IPS-18a (cell line): ENCODE measurements around the gene HLA-DPB1.

Experiments
- H3K27ac ChIP-seq: one replicate; pipeline ENCODE4 v1.5.1; 2013; ENCODE audit warnings: low read length
- H3K27me3 ChIP-seq: one replicate; pipeline ENCODE4 v1.6.1; 2013; ENCODE audit warnings: mild to moderate bottlenecking, low read length; ENCODE audit not compliant: control insufficient read depth, insufficient read depth
- H3K36me3 ChIP-seq: one replicate; pipeline ENCODE4 v1.6.1; 2013; ENCODE audit warnings: low read depth, low read length; ENCODE audit not compliant: control insufficient read depth
- H3K4me1 ChIP-seq: one replicate; pipeline ENCODE4 v1.6.1; 2013; ENCODE audit warnings: low read depth, low read length; ENCODE audit not compliant: control insufficient read depth
- H3K4me3 ChIP-seq: one replicate; pipeline ENCODE4 v1.5.1; 2013; ENCODE audit warnings: low read length
- H3K9ac ChIP-seq: one replicate; pipeline ENCODE4 v1.6.1; 2013; ENCODE audit warnings: mild to moderate bottlenecking, low read length, moderate library complexity
- H3K9me3 ChIP-seq: one replicate; pipeline ENCODE4 v1.6.1; 2013; ENCODE audit warnings: low read depth, low read length; ENCODE audit not compliant: control insufficient read depth

Gene HLA-DPB1

DNA sequence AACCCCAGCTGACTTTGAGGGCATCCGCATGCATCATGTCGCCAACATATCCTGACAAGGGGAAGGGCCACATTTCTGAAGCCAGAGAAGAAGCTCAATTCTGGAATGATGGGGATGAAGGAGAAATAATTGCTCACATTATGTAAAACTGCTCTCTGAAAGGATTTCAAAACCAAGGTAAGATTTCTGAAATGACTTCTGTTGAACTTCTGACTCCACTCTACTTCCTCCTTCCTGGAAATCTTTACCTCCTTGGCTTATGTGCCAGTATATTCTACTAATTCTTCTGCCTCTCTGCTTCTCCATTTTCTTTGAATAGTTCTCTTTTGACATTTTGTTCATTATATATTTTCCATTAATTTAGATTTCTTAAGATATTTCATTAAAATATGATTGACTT, 31.9 kb downstream of the HLA-DPB1 start:
- H3K27ac ChIP-seq: no peak overlapping the region
- no peaks in the 10 kb centered on the region for H3K27me3 ChIP-seq
- no peaks in the 10 kb centered on the region for H3K4me1 ChIP-seq
- H3K9ac ChIP-seq: no peak overlapping the region
- no peaks in the 10 kb centered on the region for H3K9me3 ChIP-seq
- no peaks in the 10 kb centered on the region for H3K36me3 ChIP-seq
- H3K4me3 ChIP-seq: no peak overlapping the region

DNA sequence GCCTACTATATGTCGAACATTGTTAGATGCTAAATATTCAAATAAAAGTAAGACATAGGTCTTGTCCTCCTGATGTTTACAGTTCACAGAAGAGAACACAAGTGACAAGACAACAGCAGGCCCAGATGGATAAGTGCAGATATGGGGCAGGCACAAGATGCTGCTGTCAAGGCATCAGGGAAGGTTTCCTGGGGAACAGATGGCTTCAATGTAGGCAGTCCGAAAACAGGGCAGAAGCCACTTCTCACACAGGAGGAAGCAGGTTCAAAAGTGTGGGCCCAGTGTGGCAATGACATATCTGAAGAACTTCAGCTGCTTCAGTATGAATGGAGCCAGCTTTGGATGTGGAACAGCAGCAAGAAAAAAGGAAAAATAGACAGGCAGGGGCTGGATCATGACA, 32.5 kb downstream of the HLA-DPB1 start:
- Histone ChIP-seq H3K27me3 (no peaks in the 10 kb centered on the region), H3K4me3 (no peak overlapping the region), H3K9me3 (no peaks in the 10 kb centered on the region), H3K9ac (no peak overlapping the region), H3K36me3 (no peaks in the 10 kb centered on the region), H3K4me1 (no peaks in the 10 kb centered on the region), H3K27ac (no peak overlapping the region)

DNA sequence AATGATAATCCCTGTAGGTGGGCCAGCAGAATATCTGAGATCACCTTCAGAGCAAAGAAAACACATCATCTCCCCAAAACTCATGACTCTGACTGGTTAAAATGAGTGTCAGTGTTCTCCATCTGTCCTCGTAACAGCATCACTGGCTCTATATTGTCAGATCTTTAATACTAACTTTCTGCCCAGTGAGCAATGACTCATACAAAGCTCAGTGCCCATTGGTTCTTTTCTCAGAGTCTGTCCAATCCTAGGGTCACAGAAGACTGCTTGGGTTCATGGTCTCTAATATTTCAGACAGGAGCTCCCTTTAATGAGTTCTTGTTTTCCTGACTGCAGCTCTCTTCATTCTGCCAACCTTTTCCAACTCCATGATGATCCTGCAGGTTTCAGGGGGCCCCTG, 36.4 kb downstream of the HLA-DPB1 start:
- Histone ChIP-seq H3K27me3 (no peaks in the 10 kb centered on the region), H3K27ac (no peak overlapping the region), H3K9me3 (no peaks in the 10 kb centered on the region), H3K36me3 (no peaks in the 10 kb centered on the region), H3K9ac (no peak overlapping the region), H3K4me3 (no peak overlapping the region), H3K4me1 (no peaks in the 10 kb centered on the region)

DNA sequence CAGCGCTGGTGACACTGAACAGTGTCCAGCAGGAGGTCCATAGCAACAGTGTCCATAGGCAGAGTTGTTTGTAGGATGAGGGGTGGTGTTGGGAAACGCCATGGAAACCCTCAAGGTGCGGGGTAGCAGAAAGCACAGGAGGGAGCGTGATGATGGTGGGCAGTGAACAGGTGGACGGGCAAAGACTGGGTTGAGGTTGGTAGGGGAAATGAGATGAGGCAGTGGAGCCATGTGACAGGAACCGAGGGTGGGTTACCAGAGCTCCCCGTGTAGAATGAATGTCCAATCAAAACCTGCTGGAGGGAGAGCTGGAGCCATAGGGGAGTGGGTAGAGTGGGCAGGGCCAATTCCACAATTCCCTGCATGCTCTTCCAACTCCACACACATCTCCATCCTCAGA, 38.0 kb downstream of the HLA-DPB1 start:
- Histone ChIP-seq H3K4me3 (no peak overlapping the region), H3K9ac (no peak overlapping the region), H3K36me3 (no peaks in the 10 kb centered on the region), H3K27ac (no peak overlapping the region), H3K27me3 (no peaks in the 10 kb centered on the region), H3K4me1 (no peaks in the 10 kb centered on the region), H3K9me3 (no peaks in the 10 kb centered on the region)

DNA sequence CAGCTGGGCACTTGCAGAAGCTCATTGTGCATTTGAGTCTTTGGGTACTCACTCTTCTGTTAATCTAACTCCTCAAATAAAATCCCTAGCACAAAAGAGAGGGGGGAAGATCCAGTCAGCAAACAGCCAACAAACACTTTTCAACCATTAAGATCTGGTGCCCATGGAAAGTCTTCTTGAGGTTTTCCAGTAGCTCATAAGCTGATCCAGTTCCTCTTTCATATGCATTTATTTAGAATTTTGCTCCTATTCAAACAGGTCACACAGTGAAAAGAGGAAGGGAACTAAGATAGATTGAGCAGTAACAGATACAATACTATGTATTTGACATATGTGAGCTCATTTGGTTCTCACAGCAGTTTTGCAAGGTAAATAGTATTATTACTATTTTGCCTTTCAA, 38.6 kb downstream of the HLA-DPB1 start:
- H3K36me3 ChIP-seq: no peaks in the 10 kb centered on the region
- H3K4me3 ChIP-seq: no peak overlapping the region
- H3K9ac ChIP-seq: no peak overlapping the region
- H3K4me1 ChIP-seq: peaks cover 6% of the 10 kb centered on the region
- no peak overlapping the region for H3K27ac ChIP-seq
- H3K9me3 ChIP-seq: no peaks in the 10 kb centered on the region
- no peaks in the 10 kb centered on the region for H3K27me3 ChIP-seq

DNA sequence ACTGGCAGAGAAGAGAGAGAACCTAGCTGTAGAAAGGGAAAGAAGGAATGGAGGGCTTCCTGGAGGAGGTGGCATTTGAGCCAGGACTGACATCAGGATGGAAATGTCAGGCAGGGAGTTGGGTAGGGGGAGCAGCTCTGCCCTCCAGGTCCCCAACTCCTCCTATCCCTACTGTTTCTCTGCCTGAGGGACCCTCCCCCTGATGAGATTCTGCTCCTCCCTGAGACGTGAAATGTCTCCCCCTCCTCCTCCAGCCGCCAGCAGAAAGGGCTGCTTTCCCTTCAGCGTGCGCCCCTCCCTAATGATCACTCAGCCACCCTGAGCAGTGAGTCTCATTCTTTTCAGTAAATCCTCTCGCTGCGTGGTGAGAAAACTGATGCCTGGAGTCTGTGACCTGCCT, 40.6 kb downstream of the HLA-DPB1 start:
- H3K4me1 ChIP-seq: peaks cover 19% of the 10 kb centered on the region
- no peaks in the 10 kb centered on the region for H3K9me3 ChIP-seq
- H3K9ac ChIP-seq: peak overlapping the region; percentile 98
- no peaks in the 10 kb centered on the region for H3K36me3 ChIP-seq
- peak overlapping the region; percentile 88 for H3K4me3 ChIP-seq
- no peaks in the 10 kb centered on the region for H3K27me3 ChIP-seq
- H3K27ac ChIP-seq: no peak overlapping the region

DNA sequence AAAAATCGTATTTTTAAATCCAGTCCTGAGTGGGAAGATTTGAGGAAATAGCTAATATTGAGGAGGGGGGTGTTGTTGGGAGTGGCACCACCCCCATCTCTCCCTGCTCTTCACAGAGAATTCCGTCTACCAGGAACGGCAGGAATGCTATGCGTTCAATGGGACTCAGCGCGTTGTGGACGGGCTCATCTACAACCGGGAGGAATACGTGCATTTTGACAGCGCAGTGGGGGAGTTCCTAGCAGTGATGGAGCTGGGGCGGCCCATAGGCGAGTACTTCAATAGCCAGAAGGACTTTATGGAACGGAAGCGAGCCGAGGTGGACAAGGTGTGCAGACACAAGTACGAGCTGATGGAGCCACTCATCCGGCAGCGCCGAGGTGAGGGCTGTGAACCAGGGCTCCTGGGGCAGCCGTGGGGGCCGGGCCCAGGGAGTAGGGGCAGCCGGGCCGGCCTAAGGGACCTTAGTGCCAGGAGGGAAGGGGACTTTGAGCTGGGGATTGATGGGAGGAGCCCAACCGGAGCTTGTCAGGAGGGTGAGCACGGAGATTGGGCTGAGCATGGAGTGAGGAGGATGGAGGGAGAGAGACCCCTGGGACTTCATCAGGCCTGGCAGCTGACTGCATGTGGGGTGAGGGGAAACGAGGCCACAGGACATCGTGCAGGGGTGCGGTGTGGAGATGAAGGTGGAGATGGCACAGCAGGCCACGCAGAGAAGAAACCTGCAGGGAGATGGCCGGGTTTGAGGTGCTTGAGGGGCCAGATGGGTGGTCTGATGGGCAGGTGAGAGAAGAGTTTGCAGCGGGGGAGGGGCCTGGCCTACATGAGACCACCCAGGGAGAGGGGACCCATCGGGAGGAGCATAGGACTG, 41.3 kb downstream of the HLA-DPB1 start:
- H3K4me3 ChIP-seq: peak overlapping the region; percentile 88
- no peaks in the 10 kb centered on the region for H3K36me3 ChIP-seq
- H3K27me3 ChIP-seq: no peaks in the 10 kb centered on the region
- H3K27ac ChIP-seq: peak overlapping the region; percentile 98
- H3K9me3 ChIP-seq: no peaks in the 10 kb centered on the region
- peaks cover 21% of the 10 kb centered on the region for H3K4me1 ChIP-seq
- H3K9ac ChIP-seq: peak overlapping the region; percentile 98

DNA sequence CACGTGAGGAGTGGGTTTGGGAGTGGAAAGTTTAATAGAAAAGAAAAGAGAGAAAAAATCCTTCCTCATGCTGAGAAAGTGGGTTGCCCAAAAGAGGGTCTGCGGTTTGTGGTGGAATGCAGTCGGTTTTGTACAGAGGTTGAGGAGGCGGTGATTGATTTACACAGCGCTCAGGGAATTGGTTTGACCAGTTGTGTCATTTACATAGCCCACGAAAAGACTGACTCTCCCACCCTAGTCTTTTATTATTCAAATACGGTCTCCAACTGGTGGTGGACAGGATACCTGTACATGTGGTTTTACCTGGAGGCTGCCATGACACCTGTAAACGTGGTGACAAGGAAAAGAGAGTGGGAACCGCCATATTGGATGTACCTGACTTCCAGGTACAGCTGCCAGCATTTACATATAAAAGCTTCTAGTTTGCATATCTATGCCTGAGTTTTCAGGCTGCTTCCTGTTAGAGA, 42.1 kb downstream of the HLA-DPB1 start:
- Histone ChIP-seq H3K4me3 (peak overlapping the region; percentile 88), H3K4me1 (peaks cover 21% of the 10 kb centered on the region), H3K27ac (peak overlapping the region; percentile 98), H3K9me3 (no peaks in the 10 kb centered on the region), H3K27me3 (no peaks in the 10 kb centered on the region), H3K9ac (peak overlapping the region; percentile 98), H3K36me3 (no peaks in the 10 kb centered on the region)

DNA sequence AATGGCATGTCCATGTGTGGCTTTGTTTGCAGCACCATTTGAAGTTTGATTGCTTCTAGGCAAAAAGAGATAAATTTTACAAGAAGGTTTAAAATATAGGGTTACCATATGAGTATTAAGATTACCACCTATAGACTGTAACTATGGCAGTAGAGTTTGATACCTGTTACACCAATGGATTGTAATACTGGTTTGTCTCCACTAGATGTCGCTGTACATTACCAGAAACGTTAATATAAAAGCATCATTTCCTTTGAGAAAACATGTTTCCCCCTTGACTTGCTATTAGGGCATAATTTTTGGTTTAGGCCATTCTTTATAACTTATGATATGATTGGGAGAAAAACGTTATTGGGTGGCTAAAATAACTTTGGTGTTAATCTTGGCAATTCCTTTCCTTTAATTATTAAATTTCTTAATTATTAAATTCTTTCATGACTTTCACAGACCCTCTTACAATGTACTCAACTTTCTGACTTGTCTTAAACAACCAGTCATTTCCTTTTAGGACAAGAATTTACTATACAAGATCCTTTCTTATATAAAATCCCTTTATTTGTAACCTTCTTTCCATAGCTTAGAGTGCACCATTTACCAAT, 42.8 kb downstream of the HLA-DPB1 start:
- Histone ChIP-seq H3K9ac (peak overlapping the region; percentile 98), H3K27ac (peak overlapping the region; percentile 98), H3K9me3 (no peaks in the 10 kb centered on the region), H3K4me3 (peak overlapping the region; percentile 88), H3K27me3 (no peaks in the 10 kb centered on the region), H3K4me1 (peaks cover 21% of the 10 kb centered on the region), H3K36me3 (no peaks in the 10 kb centered on the region)

DNA sequence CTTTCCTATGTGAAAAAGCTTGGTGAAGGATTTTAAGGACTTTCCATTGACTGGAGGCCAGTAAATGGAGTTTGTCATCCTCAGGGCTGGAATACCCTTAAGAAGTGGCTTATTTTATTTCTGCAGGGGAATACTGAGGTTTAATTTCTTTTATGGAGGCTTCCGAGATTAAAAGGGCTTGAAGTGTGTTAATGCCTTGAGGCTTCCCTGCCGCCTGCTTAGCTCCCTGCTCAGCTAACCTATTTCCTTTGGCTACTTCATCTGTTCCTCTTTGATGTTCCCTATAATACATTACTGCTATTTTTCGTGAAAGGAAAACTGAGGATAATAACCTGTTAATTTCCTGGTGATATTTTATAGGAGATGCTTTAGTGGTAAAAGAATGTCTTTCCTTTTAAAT, 44.2 kb downstream of the HLA-DPB1 start:
- peaks cover 29% of the 10 kb centered on the region for H3K4me1 ChIP-seq
- no peak overlapping the region for H3K27ac ChIP-seq
- peak overlapping the region; percentile 88 for H3K4me3 ChIP-seq
- no peaks in the 10 kb centered on the region for H3K27me3 ChIP-seq
- H3K36me3 ChIP-seq: no peaks in the 10 kb centered on the region
- peak overlapping the region; percentile 13 for H3K9ac ChIP-seq
- H3K9me3 ChIP-seq: no peaks in the 10 kb centered on the region

DNA sequence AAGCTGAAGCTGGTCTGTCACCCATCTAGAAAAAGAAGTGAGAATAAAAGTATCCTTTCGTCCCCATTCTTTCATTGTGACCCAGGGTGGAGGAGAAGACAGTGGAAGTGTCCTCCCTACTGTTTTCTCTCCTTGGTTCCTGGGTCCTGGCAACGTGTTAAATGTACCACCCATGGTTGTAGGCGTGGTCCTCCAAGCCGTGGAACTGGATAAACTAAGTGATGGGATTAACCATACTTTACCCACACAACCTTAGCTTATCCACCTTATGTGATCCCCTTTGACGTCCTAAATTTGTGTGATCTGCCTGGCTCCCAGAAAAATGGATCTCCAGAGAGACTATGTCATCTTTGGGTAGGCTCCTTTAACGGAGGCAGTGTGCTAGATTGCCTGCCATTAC, 47.4 kb downstream of the HLA-DPB1 start:
- H3K4me3 ChIP-seq: peak overlapping the region; percentile 41
- no peak overlapping the region for H3K9ac ChIP-seq

More for the DNA sequence above, 47.4 kb downstream of the HLA-DPB1 start:
- Histone ChIP-seq H3K36me3 (peaks cover 2% of the 10 kb centered on the region), H3K4me1 (peaks cover 41% of the 10 kb centered on the region), H3K9me3 (no peaks in the 10 kb centered on the region), H3K27me3 (no peaks in the 10 kb centered on the region), H3K27ac (no peak overlapping the region)
